Body of pancreas (tissue), 4 donors: ENCODE data around the gene SLC50A1. TPM values are rescaled to one million over a fixed set of nuclear protein-coding genes. Genes with fewer than 3 reads are reported as not detected.

ENCODE experiments used
- ATAC-seq: fragments of 150-250 bp; one replicate; pipeline ENCODE4 v1.9.1; 2016
- DNase-seq, 4 donors: peaks; one replicate each; pipeline ENCODE4 v3.0.0-alpha.2; 2019
- H3K27ac ChIP-seq, 4 donors: fragments of 200-600 bp; sonication (generic); 1 replicate in 3 of 4; 2 replicates in 1 of 4; pipeline versions ENCODE4 v1.5.1 to v1.6.1; 2016 to 2019; ENCODE audit warnings: mild to moderate bottlenecking in 1 of 4, mixed read lengths in 1 of 4, moderate library complexity in 1 of 4
- H3K27me3 ChIP-seq, 2 donors: fragments of 200-600 bp; sonication (generic); one replicate each; pipeline ENCODE4 v1.6.0; 2016; ENCODE audit warnings: mild to moderate bottlenecking in 1 of 2
- H3K36me3 ChIP-seq, 2 donors: fragments of 200-600 bp; sonication (generic); replicated peaks in 1 of 2; 2 replicates each; pipeline ENCODE4 v1.5.1; 2016; ENCODE audit warnings: low read depth in 2 of 2; ENCODE audit not compliant: insufficient read depth in 1 of 2
- H3K4me1 ChIP-seq: fragments of 200-600 bp; sonication (generic); one replicate; pipeline ENCODE4 v1.6.0; 2016
- H3K4me3 ChIP-seq, 2 donors: fragments of 200-600 bp; sonication (generic); 1 replicate in 1 of 2; 2 replicates in 1 of 2; pipeline ENCODE4 v1.5.1; 2016 to 2019
- H3K9me3 ChIP-seq, 3 donors: fragments of 200-600 bp; sonication (generic); 1 replicate in 2 of 3; 2 replicates in 1 of 3; pipeline ENCODE4 v1.5.1; 2016
- POLR2A ChIP-seq, 3 donors: fragments of 450-650 bp; IDR thresholded peaks; one replicate each; pipeline ENCODE4 v1.6.1; 2016; ENCODE audit warnings: antibody characterized with exemption in 3 of 3, mild to moderate bottlenecking in 2 of 3
- WGBS, 2 donors: methylation state at CpG; one replicate each; pipeline ENCODE4 v1.1.5; 2017; 5-methylcytosine and 5-hydroxymethylcytosine counted together
- intact Hi-C: fragments of 100-400 bp; cut with DNase I; formaldehyde crosslinking; loops from one replicate; pipeline ENCODE4 v1.15.1; 2023
- total RNA-seq, 2 donors: library from RNA; depleted of rRNA; stranded (reverse); fragments of >200 nt; gene quantifications; one replicate each; pipeline ENCODE4 v1.1.0, GENCODE V29; 2016
- TF ChIP-seq, protein P1 (sequence below), 7 experiments: fragments of 450-650 bp in 4 of 7; fragments of 200-600 bp in 3 of 7; sonication (generic) in 3 of 7; IDR thresholded peaks; one replicate each; pipeline ENCODE4 v1.5.1; 2016 to 2019; ENCODE audit warnings: antibody characterized with exemption in 7 of 7

SLC50A1 gene
- total RNA-seq, 2 donors from 2014 or later, result 13.7 to 25.7 TPM

DNA sequence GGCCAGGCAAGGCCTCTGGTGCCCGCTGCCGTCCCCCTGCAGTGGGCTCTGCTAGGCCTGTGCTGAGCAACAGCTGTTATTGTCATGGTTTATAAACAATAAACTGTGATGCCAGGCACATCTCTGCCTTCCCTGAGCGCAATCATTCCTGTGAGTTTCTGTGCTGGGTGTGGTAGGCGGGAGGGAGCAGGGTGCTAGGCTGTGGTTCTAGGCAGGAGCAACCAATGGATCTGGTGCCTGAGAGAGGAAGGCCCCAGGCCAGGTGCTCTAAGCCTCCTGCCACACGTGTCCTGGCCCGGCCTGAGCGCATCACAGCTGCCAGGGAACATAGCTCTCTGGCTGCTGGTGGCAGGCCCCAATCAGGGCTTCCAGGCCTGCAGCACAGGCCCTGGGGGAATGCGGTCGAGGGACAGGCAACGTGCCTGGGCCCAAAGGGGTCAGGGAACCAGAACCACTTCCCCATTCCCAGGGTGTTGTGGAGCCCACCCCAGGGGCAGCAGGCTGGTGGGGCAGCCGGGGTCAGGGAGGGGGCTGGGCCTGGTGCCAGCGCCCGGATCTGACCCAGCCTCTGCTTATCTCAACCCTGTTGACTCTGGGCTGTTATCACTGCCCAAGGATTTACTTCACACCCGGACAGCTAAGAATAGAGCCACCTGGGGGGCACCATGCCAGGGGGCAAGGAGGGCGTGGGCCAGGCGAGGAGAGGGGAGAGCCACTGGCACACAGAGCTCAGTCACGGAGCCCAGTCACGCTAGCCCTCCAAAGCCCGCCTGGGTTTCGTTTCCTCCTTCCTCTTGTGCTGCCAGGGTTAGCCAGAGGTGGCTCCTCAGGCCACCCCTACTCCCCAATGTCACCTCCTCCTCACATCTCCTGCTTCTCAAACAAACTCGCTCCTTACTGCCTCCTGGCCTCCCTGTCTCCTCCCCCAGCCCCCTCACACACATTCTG lies 49.5 kb downstream of the SLC50A1 start:
- no peak overlapping the region for H3K4me3 ChIP-seq
- TF ChIP-seq, protein P1, sequence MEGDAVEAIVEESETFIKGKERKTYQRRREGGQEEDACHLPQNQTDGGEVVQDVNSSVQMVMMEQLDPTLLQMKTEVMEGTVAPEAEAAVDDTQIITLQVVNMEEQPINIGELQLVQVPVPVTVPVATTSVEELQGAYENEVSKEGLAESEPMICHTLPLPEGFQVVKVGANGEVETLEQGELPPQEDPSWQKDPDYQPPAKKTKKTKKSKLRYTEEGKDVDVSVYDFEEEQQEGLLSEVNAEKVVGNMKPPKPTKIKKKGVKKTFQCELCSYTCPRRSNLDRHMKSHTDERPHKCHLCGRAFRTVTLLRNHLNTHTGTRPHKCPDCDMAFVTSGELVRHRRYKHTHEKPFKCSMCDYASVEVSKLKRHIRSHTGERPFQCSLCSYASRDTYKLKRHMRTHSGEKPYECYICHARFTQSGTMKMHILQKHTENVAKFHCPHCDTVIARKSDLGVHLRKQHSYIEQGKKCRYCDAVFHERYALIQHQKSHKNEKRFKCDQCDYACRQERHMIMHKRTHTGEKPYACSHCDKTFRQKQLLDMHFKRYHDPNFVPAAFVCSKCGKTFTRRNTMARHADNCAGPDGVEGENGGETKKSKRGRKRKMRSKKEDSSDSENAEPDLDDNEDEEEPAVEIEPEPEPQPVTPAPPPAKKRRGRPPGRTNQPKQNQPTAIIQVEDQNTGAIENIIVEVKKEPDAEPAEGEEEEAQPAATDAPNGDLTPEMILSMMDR (IDR thresholded peaks at IDR 0.05), result peak in 4 of 7 experiments; percentile 20 to 38 (median 30)
- TF ChIP-seq POLR2A (IDR thresholded peaks at IDR 0.05), result peak; percentile 25 to 38 (median 27)
- DNase-seq (peak; percentile 82 to 94 (median 94)), ATAC-seq (peak; percentile 79)
- H3K27me3 ChIP-seq, result no peaks in the 10 kb centered on the region
- H3K27ac ChIP-seq, result peak overlapping the region; percentile 86 to 94 (median 92)
- peaks cover 46% of the 10 kb centered on the region for H3K4me1 ChIP-seq
- 19 to 25% methylated on average over 12 to 21 of the region's 21 CpGs for WGBS, 2 donors
- H3K9me3 ChIP-seq, result no peaks in the 10 kb centered on the region
- intact Hi-C loops, result no loop called here
- H3K36me3 ChIP-seq, result no peaks in the 10 kb centered on the region

DNA sequence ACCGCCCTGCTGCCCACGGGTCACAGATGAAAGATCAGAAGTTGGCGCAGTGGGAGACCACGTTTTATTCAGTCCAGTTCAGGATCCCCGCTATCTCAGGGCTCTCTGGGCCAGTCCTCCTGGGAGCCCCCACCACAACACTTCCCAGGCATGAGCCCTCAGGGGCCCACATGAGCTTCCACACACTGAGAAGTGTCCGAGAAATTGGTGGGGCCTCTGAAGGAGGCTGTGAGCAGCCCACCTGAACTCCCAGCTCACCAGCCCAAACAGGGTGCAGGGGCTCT lies 50.1 kb downstream of the SLC50A1 start:
- 24 to 38% methylated on average over 6 of the region's 6 CpGs for WGBS, 2 donors
- Histone ChIP-seq H3K4me3 (no peak overlapping the region), H3K27me3 (no peaks in the 10 kb centered on the region), H3K9me3 (no peaks in the 10 kb centered on the region), H3K36me3 (no peaks in the 10 kb centered on the region), H3K27ac (peak overlapping the region; percentile 86 to 94 (median 92)), H3K4me1 (peaks cover 46% of the 10 kb centered on the region)
- DNase-seq, result no peak
- TF ChIP-seq, protein P1 (IDR thresholded peaks at IDR 0.05), result no peak
- no peak for TF ChIP-seq POLR2A (IDR thresholded peaks at IDR 0.05)
- ATAC-seq, result no peak
- intact Hi-C loops, result no loop called here

DNA sequence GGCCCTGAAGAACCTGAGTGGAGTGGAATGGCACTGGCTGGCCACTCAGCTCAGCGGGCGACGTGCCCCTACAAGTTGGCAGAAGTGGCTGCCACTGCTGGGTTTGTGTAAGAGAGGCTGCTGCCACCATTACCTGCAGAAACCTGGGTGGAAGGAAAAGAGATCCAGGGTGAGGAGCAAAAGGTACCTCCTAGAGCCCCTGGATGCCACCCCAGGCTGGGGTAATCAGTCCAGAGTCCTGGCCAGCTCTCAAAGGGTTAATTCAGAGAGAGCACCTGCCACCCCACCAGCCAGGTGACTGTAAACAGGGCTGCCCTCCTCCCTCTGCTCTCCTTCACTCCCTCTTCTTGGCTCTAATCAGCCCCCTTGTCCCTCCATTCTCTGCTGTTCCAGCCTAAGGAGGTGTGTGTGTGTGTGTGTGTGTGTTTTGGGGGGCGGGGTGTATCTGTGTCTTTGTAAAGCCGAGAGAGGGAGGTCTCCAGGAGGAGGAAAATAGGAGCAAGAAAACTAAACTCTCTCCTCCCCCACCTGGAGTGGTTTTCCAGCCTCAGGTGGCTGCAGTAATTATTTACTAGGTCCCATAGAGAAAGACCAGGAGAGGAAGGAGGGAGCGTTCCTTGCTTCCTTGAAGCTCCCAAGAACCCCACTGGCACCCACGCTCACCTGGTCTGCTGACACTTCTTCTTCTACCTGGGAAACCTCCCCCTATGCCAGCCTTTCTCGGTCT lies 50.6 kb downstream of the SLC50A1 start:
- intact Hi-C loops, result no loop called here
- ATAC-seq (peak; percentile 33), DNase-seq (peak; percentile 31 to 64 (median 54))
- no peak overlapping the region for H3K4me3 ChIP-seq
- peaks cover 46% of the 10 kb centered on the region for H3K4me1 ChIP-seq
- no peaks in the 10 kb centered on the region for H3K9me3 ChIP-seq
- H3K27ac ChIP-seq, result peak overlapping the region; percentile 86 to 94 (median 92)
- WGBS, 2 donors, result 28 to 40% methylated on average over 8 of the region's 8 CpGs
- no peaks in the 10 kb centered on the region for H3K27me3 ChIP-seq
- TF ChIP-seq, protein P1 (IDR thresholded peaks at IDR 0.05), result no peak
- TF ChIP-seq POLR2A (IDR thresholded peaks at IDR 0.05), result peak in 2 of 3 donors; percentile 20 to 51
- no peaks in the 10 kb centered on the region for H3K36me3 ChIP-seq

DNA sequence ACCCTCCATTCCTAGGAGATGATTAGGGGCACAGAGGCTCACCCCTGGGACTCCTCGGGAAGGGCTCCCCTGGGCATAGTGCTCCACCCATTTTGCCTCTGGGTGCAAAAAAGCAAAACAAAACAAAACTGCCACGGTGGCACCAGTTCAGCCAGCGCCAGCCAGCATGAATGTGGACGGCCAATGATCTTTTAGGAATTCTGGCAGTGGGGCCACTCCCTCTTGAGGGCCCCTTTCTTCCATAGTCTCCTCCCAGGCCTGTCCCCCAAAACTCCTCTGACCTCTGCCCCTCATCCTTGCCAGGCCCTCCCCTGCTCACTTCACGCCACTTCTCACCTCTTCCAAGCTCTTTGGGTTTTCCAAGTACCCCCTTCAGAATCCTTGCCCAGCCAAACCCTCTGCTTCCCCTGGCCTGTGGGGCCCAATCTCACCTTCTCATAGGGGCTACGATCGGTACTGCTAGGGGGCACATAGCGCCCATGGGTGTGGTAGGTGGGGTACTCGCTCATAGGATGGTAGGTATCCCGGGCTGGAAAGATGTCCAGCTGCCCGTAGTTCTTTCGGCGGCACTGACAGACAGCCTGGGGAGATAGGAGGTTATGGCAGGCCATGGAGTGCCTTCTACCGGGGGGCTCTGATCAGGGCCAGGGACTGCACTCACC lies 51.3 kb downstream of the SLC50A1 start:
- no peaks in the 10 kb centered on the region for H3K36me3 ChIP-seq
- peak overlapping the region; percentile 86 to 94 (median 92) for H3K27ac ChIP-seq
- no peak for ATAC-seq
- H3K4me1 ChIP-seq, result peaks cover 46% of the 10 kb centered on the region
- no peaks in the 10 kb centered on the region for H3K9me3 ChIP-seq
- peak in 1 of 4 donors; percentile 34 for DNase-seq
- intact Hi-C loops, result no loop called here
- H3K27me3 ChIP-seq, result no peaks in the 10 kb centered on the region
- TF ChIP-seq POLR2A (IDR thresholded peaks at IDR 0.05), result peak in 1 of 3 donors; percentile 9
- TF ChIP-seq, protein P1 (IDR thresholded peaks at IDR 0.05), result no peak
- no peak overlapping the region for H3K4me3 ChIP-seq
- WGBS, 2 donors, result 18 to 36% methylated on average over 9 to 14 of the region's 14 CpGs
